ENCODE measurements around the gene WDR83.
A peak's percentile ranks its signal among the peaks of the same experiment; 100 is the strongest.
"Not testable (repeated sequence)": the region's sequence is repeated elsewhere in the genome, so short reads cannot be mapped to it uniquely, and the experiment has no call there.

Gene WDR83

GRCh38 chr19:12643716-12644115 lies 22.9 kb upstream of the WDR83 start:
- H2BK120ac ChIP-seq (ENCODE audit: insufficient read depth, low read length, poor library complexity); H4K8ac ChIP-seq (ENCODE audit: low read depth, low read length); H3K18ac ChIP-seq (ENCODE audit: low read length); H3K4me2 ChIP-seq (ENCODE audit: low read length); H2AFZ ChIP-seq (ENCODE audit: insufficient read depth, low read length, poor library complexity); H4K12ac ChIP-seq (ENCODE audit: low read depth, low read length); H3K4ac ChIP-seq (ENCODE audit: low read depth, low read length); H3K27ac ChIP-seq (ENCODE audit: low read depth, low read length); DNase-seq; H2AK5ac ChIP-seq (ENCODE audit: low read length); H3K36me3 ChIP-seq (ENCODE audit: control insufficient read depth in 1 of 2, insufficient read depth in 2 of 2, low read length in 2 of 2); H3K4me1 ChIP-seq (ENCODE audit: control insufficient read depth in 1 of 2, insufficient read depth in 2 of 2, low read length in 2 of 2); H2BK12ac ChIP-seq (ENCODE audit: low read length); H4K91ac ChIP-seq (ENCODE audit: low read depth, low read length); H3K4me3 ChIP-seq (ENCODE audit: low read depth, low read length); H3K9ac ChIP-seq (ENCODE audit: low read length); H3K27me3 ChIP-seq (ENCODE audit: insufficient read depth, low read length); H2BK5ac ChIP-seq (ENCODE audit: low read depth, low read length, poor library complexity); H3K23ac ChIP-seq (ENCODE audit: low read length); H3K79me2 ChIP-seq (ENCODE audit: control insufficient read depth, insufficient read depth, low read length, poor library complexity); H3K9me3 ChIP-seq (ENCODE audit: insufficient read depth, low read depth, low read length); H3K79me1 ChIP-seq (ENCODE audit: low read length); H3K14ac ChIP-seq (ENCODE audit: low read length): not testable (repeated sequence)
- no CpG with 5 or more reads among the region's 14 CpGs for WGBS (ENCODE audit: extremely low coverage, insufficient coverage, insufficient read length)

DNA sequence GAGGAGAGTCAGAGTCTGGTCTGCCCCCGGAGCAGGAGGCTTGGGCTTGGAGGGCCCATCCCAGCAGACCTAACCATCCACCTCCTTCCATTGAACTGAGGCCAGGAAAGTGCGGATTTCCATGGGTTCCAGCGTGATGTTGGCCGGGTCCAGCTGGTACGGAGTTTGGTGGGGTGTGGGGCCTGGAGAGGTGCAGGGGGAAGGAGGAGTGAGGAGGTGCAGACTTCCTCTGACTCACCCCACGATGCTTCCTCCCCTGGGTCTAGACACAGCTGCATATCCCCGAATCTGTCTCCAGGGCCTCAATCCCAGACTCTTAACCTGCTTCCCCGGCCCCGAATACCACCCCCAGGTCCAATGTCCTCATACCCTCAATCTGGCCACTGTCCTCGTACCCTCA lies 20.1 kb upstream of the WDR83 start:
- Histone ChIP-seq H2AK5ac (ENCODE audit: low read length) (no peak overlapping the region), H3K27ac (ENCODE audit: low read depth, low read length) (no peak overlapping the region), H3K9ac (ENCODE audit: low read length) (no peak overlapping the region), H3K36me3 (ENCODE audit: control insufficient read depth in 1 of 2, insufficient read depth in 2 of 2, low read length in 2 of 2) (peaks cover 5 to 9% of the 10 kb centered on the region in 2 experiments), H3K23ac (ENCODE audit: low read length) (no peak overlapping the region), H4K91ac (ENCODE audit: low read depth, low read length) (no peak overlapping the region), H3K4me1 (ENCODE audit: control insufficient read depth in 1 of 2, insufficient read depth in 2 of 2, low read length in 2 of 2) (no peaks in the 10 kb centered on the region), H3K4me2 (ENCODE audit: low read length) (no peak overlapping the region), H4K12ac (ENCODE audit: low read depth, low read length) (no peak overlapping the region), H3K9me3 (ENCODE audit: insufficient read depth, low read depth, low read length) (peaks cover 4% of the 10 kb centered on the region), H4K8ac (ENCODE audit: low read depth, low read length) (no peak overlapping the region), H2BK5ac (ENCODE audit: low read depth, low read length, poor library complexity) (no peak overlapping the region), H3K4me3 (ENCODE audit: low read depth, low read length) (no peak overlapping the region), H2BK12ac (ENCODE audit: low read length) (no peak overlapping the region), H3K18ac (ENCODE audit: low read length) (no peak overlapping the region), H3K27me3 (ENCODE audit: insufficient read depth, low read length) (no peaks in the 10 kb centered on the region), H3K79me2 (ENCODE audit: control insufficient read depth, insufficient read depth, low read length, poor library complexity) (no peaks in the 10 kb centered on the region), H2BK120ac (ENCODE audit: insufficient read depth, low read length, poor library complexity) (no peak overlapping the region), H3K79me1 (ENCODE audit: low read length) (no peaks in the 10 kb centered on the region), H2AFZ (ENCODE audit: insufficient read depth, low read length, poor library complexity) (no peak overlapping the region), H3K14ac (ENCODE audit: low read length) (no peak overlapping the region), H3K4ac (ENCODE audit: low read depth, low read length) (no peak overlapping the region)
- no CpG with 5 or more reads among the region's 10 CpGs for WGBS (ENCODE audit: extremely low coverage, insufficient coverage, insufficient read length)
- no peak for DNase-seq

GRCh38 chr19:12647047-12647446 lies 19.6 kb upstream of the WDR83 start:
- H3K18ac ChIP-seq (ENCODE audit: low read length) = no peak overlapping the region
- no peak overlapping the region for H3K4ac ChIP-seq (ENCODE audit: low read depth, low read length)
- no peak overlapping the region for H3K4me2 ChIP-seq (ENCODE audit: low read length)
- H2BK12ac ChIP-seq (ENCODE audit: low read length) = no peak overlapping the region
- H3K79me1 ChIP-seq (ENCODE audit: low read length) = no peaks in the 10 kb centered on the region
- no peak overlapping the region for H3K9ac ChIP-seq (ENCODE audit: low read length)
- H2BK5ac ChIP-seq (ENCODE audit: low read depth, low read length, poor library complexity) = no peak overlapping the region
- peaks cover 4% of the 10 kb centered on the region for H3K9me3 ChIP-seq (ENCODE audit: insufficient read depth, low read depth, low read length)
- H3K36me3 ChIP-seq (ENCODE audit: control insufficient read depth in 1 of 2, insufficient read depth in 2 of 2, low read length in 2 of 2) = peaks cover 9 to 11% of the 10 kb centered on the region in 2 experiments
- H2AFZ ChIP-seq (ENCODE audit: insufficient read depth, low read length, poor library complexity) = no peak overlapping the region
- H2AK5ac ChIP-seq (ENCODE audit: low read length) = no peak overlapping the region
- H3K27me3 ChIP-seq (ENCODE audit: insufficient read depth, low read length) = no peaks in the 10 kb centered on the region
- no peak overlapping the region for H4K8ac ChIP-seq (ENCODE audit: low read depth, low read length)
- H4K12ac ChIP-seq (ENCODE audit: low read depth, low read length) = no peak overlapping the region
- no CpG with 5 or more reads among the region's 8 CpGs for WGBS (ENCODE audit: extremely low coverage, insufficient coverage, insufficient read length)
- H3K14ac ChIP-seq (ENCODE audit: low read length) = no peak overlapping the region
- H3K23ac ChIP-seq (ENCODE audit: low read length) = no peak overlapping the region
- no peak overlapping the region for H2BK120ac ChIP-seq (ENCODE audit: insufficient read depth, low read length, poor library complexity)
- DNase-seq = no peak
- no peaks in the 10 kb centered on the region for H3K4me1 ChIP-seq (ENCODE audit: control insufficient read depth in 1 of 2, insufficient read depth in 2 of 2, low read length in 2 of 2)
- no peak overlapping the region for H3K27ac ChIP-seq (ENCODE audit: low read depth, low read length)
- no peak overlapping the region for H4K91ac ChIP-seq (ENCODE audit: low read depth, low read length)
- H3K4me3 ChIP-seq (ENCODE audit: low read depth, low read length) = no peak overlapping the region
- no peaks in the 10 kb centered on the region for H3K79me2 ChIP-seq (ENCODE audit: control insufficient read depth, insufficient read depth, low read length, poor library complexity)

DNA sequence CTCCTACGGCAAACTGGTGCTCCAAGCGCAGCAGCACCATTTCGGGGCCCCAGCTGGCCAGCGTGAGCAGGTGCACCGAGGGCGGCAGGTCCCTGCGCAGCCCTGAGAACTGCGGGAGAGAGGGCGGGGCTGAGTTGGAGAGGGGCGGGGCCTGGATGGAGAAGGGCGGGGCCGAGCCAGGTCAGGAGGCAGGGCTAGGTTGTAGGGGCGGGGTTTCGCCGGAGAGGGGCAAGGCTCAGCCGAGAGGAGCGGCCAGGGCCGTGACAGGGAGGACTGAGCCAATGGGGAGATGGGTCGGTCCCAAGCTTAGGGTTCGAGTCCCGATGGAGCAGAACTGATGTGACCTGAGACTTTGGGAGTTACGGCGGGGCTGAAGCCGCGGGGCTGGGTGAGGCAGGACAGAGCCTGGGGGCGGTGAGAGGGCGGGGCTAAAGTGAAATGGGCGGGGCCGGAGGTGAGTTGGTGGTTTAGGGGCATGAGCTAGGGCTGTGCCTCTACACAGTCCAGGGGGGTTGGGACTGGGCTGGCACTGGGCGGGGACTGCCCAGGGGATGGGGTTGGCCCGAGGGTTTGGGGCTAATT lies 19.0 kb upstream of the WDR83 start:
- no CpG with 5 or more reads among the region's 31 CpGs for WGBS (ENCODE audit: extremely low coverage, insufficient coverage, insufficient read length)
- Histone ChIP-seq H3K36me3 (ENCODE audit: control insufficient read depth in 1 of 2, insufficient read depth in 2 of 2, low read length in 2 of 2) (peaks cover 12 to 13% of the 10 kb centered on the region in 2 experiments), H3K4me3 (ENCODE audit: low read depth, low read length) (no peak overlapping the region), H2AK5ac (ENCODE audit: low read length) (no peak overlapping the region), H3K23ac (ENCODE audit: low read length) (no peak overlapping the region), H3K79me1 (ENCODE audit: low read length) (no peaks in the 10 kb centered on the region), H3K9ac (ENCODE audit: low read length) (no peak overlapping the region), H3K4me1 (ENCODE audit: control insufficient read depth in 1 of 2, insufficient read depth in 2 of 2, low read length in 2 of 2) (no peaks in the 10 kb centered on the region), H3K79me2 (ENCODE audit: control insufficient read depth, insufficient read depth, low read length, poor library complexity) (no peaks in the 10 kb centered on the region), H4K91ac (ENCODE audit: low read depth, low read length) (no peak overlapping the region), H2AFZ (ENCODE audit: insufficient read depth, low read length, poor library complexity) (no peak overlapping the region), H3K9me3 (ENCODE audit: insufficient read depth, low read depth, low read length) (peaks cover 2% of the 10 kb centered on the region), H4K8ac (ENCODE audit: low read depth, low read length) (no peak overlapping the region), H3K27me3 (ENCODE audit: insufficient read depth, low read length) (no peaks in the 10 kb centered on the region), H4K12ac (ENCODE audit: low read depth, low read length) (no peak overlapping the region), H2BK12ac (ENCODE audit: low read length) (no peak overlapping the region), H3K4me2 (ENCODE audit: low read length) (no peak overlapping the region), H3K4ac (ENCODE audit: low read depth, low read length) (no peak overlapping the region), H2BK120ac (ENCODE audit: insufficient read depth, low read length, poor library complexity) (no peak overlapping the region), H3K27ac (ENCODE audit: low read depth, low read length) (no peak overlapping the region), H3K18ac (ENCODE audit: low read length) (no peak overlapping the region), H2BK5ac (ENCODE audit: low read depth, low read length, poor library complexity) (no peak overlapping the region), H3K14ac (ENCODE audit: low read length) (no peak overlapping the region)
- DNase-seq = peak; percentile 65 to 68

Data from trophoblast cell (in vitro differentiated cells and primary cell).